ENCODE results near the gene TCF12.
A peak's percentile ranks its signal among the peaks of the same experiment; 100 is the strongest.

TCF12 gene

DNA sequence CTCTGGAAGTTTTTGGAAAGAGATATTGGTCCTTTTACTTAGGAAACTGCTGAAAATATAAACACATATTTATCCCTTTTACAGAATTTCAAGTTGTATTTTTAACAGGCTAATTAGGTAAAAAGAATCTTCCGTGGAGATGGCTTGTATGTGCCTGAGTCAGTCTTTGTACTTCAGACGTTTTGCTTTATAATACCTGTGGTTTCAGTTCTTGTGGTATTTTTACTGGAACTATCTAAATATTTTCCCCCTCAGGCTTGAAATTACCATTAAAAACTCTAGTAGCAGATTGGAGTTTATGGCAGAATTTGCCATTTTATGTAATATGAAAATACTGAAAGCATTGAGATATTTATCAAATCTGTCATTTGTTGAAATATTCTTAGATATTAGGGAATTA is 306.2 kb downstream of the TCF12 start:
- DNase-seq, result no peak

DNA sequence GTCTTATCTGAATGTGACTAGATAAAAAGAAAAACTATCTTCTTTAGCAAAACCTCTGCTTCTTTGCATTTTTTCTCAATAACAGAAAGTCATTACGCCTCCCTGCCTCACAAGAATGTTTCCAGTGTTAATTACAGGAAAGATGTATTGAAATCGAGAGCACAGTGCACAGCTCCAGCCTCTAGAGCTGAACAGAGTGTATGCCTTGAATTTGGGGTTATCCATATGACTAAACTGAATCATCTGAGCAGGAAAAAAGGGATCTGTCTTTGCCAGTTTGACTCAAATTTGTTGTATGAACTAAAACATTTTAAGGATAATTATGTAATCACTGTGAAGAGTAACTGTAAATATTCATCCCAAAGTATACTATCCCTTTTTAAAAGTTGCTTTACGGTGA is 308.7 kb downstream of the TCF12 start:
- DNase-seq, result no peak

- no peak for DNase-seq
Observed at GRCh38 chr15:57227899-57228298, 309.5 kb downstream of the TCF12 start.

DNA sequence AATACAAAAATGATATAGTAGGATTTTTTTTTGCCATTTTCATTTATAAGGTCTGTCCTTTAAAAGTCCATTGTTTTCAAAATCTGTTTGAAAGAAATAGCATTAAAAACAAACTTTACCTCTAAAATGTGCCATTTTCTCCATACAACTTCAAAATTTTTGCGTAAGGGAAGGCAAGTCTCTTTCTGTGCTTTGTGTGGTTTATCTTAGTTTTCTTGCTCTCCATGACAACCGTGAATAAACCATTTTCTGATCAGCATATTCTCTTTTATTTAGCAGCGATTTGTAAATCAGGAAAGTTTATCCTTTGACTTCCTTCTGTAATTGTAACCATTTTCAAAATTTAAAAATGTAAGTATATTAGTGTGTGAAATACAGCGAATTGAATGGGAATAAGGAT is 310.0 kb downstream of the TCF12 start:
- no peak for DNase-seq

- DNase-seq, result no peak
Observed at GRCh38 chr15:57229051-57229450, 310.6 kb downstream of the TCF12 start.

- DNase-seq, result no peak
Observed at GRCh38 chr15:57231559-57231958, 313.1 kb downstream of the TCF12 start.

DNA sequence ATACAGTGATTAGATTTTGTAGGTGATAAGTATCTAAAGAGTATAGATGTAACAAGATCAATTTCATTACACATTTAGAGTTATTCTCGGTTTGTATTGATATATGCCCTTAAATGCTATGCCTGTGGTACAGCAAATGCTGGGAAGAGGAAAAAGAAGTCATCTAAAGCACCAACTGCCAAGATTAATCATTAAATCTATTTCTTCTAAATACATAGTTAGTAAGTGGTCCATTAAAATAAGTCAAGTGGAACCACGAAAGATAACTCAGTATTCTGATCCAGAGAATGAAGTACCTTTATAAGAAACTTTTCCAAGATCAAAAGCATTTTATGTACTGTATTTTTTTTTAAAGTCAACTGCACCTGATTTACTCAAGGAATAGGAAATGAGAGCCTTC is 315.7 kb downstream of the TCF12 start:
- no peak for DNase-seq

GRCh38 chr15:57235186-57235585 is 316.7 kb downstream of the TCF12 start:
- DNase-seq, result no peak

DNA sequence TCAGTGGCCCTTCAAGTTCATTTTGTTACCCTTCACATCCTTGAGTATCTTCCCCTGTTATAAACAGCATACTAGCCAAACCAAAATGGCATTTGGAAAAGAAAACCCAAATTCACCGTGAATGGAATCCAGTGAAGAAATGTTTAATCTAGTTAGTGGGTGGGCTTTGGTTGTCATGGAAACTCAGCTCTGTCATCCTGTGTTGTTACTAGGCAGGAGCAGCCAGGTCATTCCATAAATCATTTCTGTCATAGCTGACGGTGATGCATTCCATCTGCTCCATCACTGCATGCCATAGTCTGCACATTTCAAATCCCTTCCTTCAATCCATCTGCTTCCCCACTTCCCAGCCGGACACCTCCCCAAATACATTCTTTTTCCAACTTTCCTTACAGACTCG is 317.4 kb downstream of the TCF12 start:
- no peak for DNase-seq

GRCh38 chr15:57236561-57237300 is 318.3 kb downstream of the TCF12 start:
- no peak for DNase-seq

- no peak for DNase-seq
Observed at GRCh38 chr15:57237301-57237642, 318.8 kb downstream of the TCF12 start.

DNA sequence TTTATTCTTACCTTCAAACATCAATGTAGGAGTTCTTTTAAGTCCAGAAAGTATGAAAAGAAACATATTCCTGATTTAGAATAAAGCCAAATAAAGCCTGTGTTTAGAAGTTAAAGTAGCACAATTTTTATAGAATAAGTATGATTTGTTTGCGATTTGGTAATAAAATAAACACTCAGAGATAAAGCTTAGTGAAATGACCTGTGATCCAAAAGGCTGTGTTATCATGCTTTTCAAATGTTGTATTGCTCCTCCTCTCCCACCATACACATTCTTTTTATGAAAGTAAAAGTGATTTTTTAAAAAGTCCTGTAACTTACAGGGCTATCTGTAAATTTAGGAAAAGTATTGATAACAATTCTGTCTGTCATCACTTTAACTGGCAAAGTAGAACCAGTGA is 319.2 kb downstream of the TCF12 start:
- no peak for DNase-seq

GRCh38 chr15:57245130-57245529 is 326.7 kb downstream of the TCF12 start:
- no peak for DNase-seq

DNA sequence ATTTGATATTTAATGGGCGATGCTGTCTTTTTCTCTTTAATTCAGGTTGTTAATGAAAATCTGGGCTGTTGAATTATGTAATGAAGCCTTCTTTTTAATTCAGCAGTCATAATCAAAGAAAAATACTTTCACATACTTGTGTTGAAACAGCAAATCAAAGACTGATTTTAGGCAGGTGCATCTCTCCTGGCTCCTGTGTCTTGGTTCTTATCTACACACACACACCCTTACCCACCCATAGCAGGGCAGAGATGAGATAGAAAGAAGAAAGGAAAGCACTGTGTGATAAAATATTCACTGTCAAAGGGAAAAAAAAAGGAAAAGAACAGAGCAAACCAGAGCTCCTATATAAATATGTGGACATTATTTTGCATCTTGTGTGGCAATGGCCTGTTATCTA is 327.3 kb downstream of the TCF12 start:
- DNase-seq, result no peak

DNA sequence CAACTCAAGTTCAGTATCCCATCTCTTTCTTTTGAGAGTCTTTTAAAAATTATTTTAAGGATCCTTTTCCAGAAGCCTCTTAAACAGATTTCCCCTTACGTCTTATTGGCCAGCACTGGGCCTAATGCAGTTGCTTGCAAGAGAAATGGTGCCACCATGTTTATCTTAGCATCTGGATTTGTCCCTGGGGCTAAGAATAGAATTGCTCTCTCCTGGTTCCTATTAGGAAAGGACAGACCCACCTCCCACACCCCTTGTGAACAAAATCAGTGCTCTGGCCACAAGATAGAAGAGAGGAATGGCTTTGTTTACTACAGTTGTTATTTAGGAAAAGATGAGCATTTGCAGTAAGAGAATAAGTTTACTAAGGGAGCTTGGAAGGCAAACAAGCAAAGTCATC is 329.6 kb downstream of the TCF12 start:
- no peak for DNase-seq

DNA sequence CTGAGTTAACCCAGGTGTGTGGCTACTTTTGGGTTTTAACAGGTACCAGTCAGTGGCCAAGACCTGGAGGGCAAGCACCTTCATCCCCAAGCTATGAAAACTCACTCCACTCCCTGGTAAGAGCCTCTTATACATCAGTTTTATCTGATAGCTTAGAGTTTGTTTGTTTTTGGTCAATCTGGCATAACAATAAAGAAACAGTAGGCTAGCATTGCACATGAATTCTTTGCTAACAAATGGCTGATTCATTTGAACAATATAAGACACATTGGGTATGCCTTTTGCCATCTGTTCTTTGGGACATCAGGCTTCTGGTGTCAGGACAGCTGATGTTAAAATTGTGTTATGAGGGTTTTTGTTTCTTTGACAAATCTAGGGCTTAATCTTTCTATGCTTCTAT is 332.9 kb downstream of the TCF12 start:
- no peak for DNase-seq

DNA sequence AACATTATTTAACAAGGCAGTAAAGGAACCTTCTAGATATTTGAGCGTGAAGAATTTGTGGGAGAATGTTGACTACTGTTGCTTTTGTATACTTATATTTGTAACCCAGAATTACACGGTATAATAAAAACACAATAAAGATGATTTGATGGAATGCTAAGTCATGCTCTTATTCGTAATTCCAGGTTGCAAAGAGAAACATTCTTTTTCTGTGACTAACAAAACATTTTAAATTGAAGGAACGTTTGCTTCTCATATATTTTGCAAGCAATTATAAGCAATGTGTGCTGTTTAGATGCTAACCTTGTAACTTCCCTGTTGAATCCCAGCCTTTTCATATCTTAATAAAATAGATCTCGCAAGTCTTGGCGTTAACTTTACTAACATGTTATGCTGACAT is 333.5 kb downstream of the TCF12 start:
- no peak for DNase-seq

- no peak for DNase-seq
Observed at GRCh38 chr15:57253082-57253481, 334.6 kb downstream of the TCF12 start.

DNA sequence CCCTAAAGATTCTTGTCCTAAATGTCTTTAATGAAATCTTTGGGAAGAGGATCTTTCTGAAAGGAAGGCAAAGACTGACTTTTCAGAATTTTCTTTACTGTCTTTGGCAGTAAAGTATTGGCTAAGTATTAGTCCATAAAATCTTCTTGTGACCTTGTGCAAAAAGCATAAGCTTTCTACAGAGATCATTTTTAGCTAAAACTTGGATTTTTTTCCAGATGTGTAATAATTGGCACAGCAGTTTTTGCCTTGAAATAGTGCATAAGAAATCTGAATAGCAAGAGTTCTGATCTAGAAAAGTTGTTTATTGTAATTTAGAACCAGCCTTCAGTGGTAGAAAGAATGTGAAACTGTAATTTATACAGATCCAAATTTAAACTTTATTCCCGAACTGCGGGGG is 335.1 kb downstream of the TCF12 start:
- DNase-seq, result no peak

DNA sequence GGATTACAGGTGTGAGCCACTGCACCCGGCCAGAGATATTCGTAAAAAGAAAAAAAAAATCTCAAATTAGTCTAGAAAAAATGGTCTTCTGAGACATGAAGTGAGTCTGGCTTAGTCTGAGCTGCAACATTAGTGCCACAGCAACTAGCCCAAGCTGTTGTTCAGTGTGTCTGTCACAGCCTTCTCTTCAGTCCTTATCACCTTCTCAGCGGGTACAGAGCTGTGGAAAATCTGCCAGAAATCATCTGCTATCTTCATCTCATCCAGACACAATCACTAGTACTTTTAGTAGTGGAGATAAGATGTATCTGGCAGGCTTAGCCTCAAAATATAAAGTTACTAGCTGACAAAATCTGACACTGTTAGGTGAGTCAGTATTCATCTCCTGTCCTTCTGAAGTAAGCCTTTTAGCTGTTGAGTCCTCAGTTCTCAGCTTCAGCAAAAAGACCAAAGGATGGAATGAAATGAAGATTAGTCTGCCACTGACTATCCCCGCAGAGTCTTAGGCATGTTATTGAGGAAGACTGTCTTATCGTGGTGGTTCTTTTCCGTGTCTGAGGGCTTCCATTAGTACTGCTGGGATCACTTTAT is 337.4 kb downstream of the TCF12 start:
- DNase-seq, result no peak

DNA sequence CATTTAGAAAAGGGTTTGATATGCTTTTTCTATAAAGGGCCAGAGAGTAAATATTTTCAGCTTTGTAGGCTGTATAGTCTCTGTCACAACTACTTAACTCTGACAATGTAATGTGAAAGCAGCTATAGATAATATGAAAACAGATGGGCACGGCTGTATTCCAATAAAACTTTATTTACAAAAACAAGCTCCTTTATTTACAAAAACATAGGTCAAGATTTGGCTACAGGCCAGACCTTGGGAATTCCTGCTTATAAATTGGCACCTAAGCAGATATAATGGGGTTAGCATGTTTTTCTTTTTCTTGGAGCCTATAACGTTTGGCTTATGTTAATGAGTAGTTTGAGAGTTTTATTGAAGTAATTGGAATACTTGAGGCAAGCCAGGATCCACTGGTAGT is 338.5 kb downstream of the TCF12 start:
- peak; percentile 60 for DNase-seq

GRCh38 chr15:57259568-57260040 is 341.2 kb downstream of the TCF12 start:
- DNase-seq, result peak; percentile 100

GRCh38 chr15:57263520-57263919 is 345.1 kb downstream of the TCF12 start:
- no peak for DNase-seq

- DNase-seq, result no peak
Observed at GRCh38 chr15:57272771-57273357, 354.4 kb downstream of the TCF12 start.

DNA sequence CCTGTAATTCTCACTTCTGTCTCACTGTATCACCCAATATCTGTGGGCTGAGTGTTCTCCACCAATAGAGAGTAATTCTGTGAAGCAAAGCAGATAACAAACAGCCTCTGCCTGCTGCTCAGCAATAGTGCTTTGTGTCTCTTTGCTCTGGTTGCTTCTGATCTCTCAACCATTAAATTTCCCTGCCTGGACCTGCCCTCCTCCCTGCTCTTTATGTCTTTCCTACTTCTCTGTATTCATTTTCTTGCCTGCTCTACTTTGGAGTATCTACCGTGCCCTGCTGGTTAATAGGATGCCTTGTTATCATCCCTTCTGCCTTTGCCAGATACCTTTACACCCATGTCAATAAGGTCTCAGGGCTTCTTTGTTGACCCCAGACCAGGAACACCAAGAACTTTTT is 355.0 kb downstream of the TCF12 start:
- DNase-seq, result peak; percentile 93
